ENCODE measurements around the gene MBNL2. TPM values are rescaled to one million over a fixed set of nuclear protein-coding genes. Genes with fewer than 3 reads are reported as not detected.

MBNL2 gene
- total RNA-seq, 2 donors from 2014 or later, result 28.2 to 61.8 TPM

- intact Hi-C loops (cut with DNase I), result no loop called here
- Histone ChIP-seq H3K36me3 (no peaks in the 10 kb centered on the region), H3K9ac (ENCODE audit: low read depth in 2 of 2, low read length in 2 of 2) (no peak overlapping the region), H3K27ac (no peak overlapping the region), H3K27me3 (no peaks in the 10 kb centered on the region), H3K4me1 (no peaks in the 10 kb centered on the region), H3K4me3 (no peak overlapping the region), H3K9me3 (no peaks in the 10 kb centered on the region)
- DNase-seq, result no peak
- TF ChIP-seq CTCF (IDR thresholded peaks at IDR 0.05), result no peak
These were observed 103.6 kb downstream of the MBNL2 start for GRCh38 chr13:97325738-97326137.

GRCh38 chr13:97327086-97327485 lies 105.0 kb downstream of the MBNL2 start:
- intact Hi-C loops (cut with DNase I), result no loop called here
- Histone ChIP-seq H3K9ac (ENCODE audit: low read depth in 2 of 2, low read length in 2 of 2) (no peak overlapping the region), H3K27ac (no peak overlapping the region), H3K4me3 (no peak overlapping the region), H3K36me3 (no peaks in the 10 kb centered on the region), H3K9me3 (no peaks in the 10 kb centered on the region), H3K27me3 (no peaks in the 10 kb centered on the region), H3K4me1 (no peaks in the 10 kb centered on the region)
- TF ChIP-seq CTCF (IDR thresholded peaks at IDR 0.05), result no peak
- no peak for DNase-seq

- H3K27ac ChIP-seq, result no peak overlapping the region
These were observed 105.5 kb downstream of the MBNL2 start for GRCh38 chr13:97327506-97328221.

GRCh38 chr13:97328222-97328790 lies 106.2 kb downstream of the MBNL2 start:
- DNase-seq, result no peak
- no peaks in the 10 kb centered on the region for H3K9me3 ChIP-seq
- no peak for TF ChIP-seq CTCF (IDR thresholded peaks at IDR 0.05)
- no peak overlapping the region for H3K9ac ChIP-seq (ENCODE audit: low read depth in 2 of 2, low read length in 2 of 2)
- no peak overlapping the region for H3K4me3 ChIP-seq
- no peak overlapping the region for H3K27ac ChIP-seq
- intact Hi-C loops (cut with DNase I), result no loop called here
- no peaks in the 10 kb centered on the region for H3K27me3 ChIP-seq
- no peaks in the 10 kb centered on the region for H3K36me3 ChIP-seq
- H3K4me1 ChIP-seq, result no peaks in the 10 kb centered on the region

More at GRCh38 chr13:97327506-97328221, 105.5 kb downstream of the MBNL2 start:
- Histone ChIP-seq H3K9ac (ENCODE audit: low read depth in 2 of 2, low read length in 2 of 2) (no peak overlapping the region), H3K36me3 (no peaks in the 10 kb centered on the region), H3K4me3 (no peak overlapping the region), H3K27me3 (no peaks in the 10 kb centered on the region), H3K4me1 (no peaks in the 10 kb centered on the region), H3K9me3 (no peaks in the 10 kb centered on the region)
- no peak for DNase-seq
- intact Hi-C loops (cut with DNase I), result no loop called here
- TF ChIP-seq CTCF (IDR thresholded peaks at IDR 0.05), result no peak

GRCh38 chr13:97329331-97329730 lies 107.2 kb downstream of the MBNL2 start:
- DNase-seq, result no peak
- Histone ChIP-seq H3K9ac (ENCODE audit: low read depth in 2 of 2, low read length in 2 of 2) (no peak overlapping the region), H3K27ac (no peak overlapping the region), H3K27me3 (no peaks in the 10 kb centered on the region), H3K36me3 (no peaks in the 10 kb centered on the region), H3K4me3 (no peak overlapping the region), H3K4me1 (no peaks in the 10 kb centered on the region), H3K9me3 (no peaks in the 10 kb centered on the region)
- no peak for TF ChIP-seq CTCF (IDR thresholded peaks at IDR 0.05)
- intact Hi-C loops (cut with DNase I), result no loop called here
